Thymus (tissue), 11 donors: Measurements from ENCODE around the gene GPATCH3. TPM values are rescaled to one million over a fixed set of nuclear protein-coding genes. Genes with fewer than 3 reads are reported as not detected.
"Not testable (repeated sequence)": the region's sequence is repeated elsewhere in the genome, so short reads cannot be mapped to it uniquely, and the experiment has no call there.

Source experiments
- DNase-seq, 9 donors: peaks; one replicate each; pipeline ENCODE4 v3.0.0-alpha.2; 2013; ENCODE audit warnings: low spot score in 9 of 9, low read depth in 6 of 9, missing footprints in 1 of 9
- H3K27ac ChIP-seq, 2 donors: one replicate each; pipeline ENCODE4 v1.5.1; 2013; ENCODE audit warnings: control low read depth in 1 of 2, low read depth in 1 of 2, low read length in 1 of 2, mild to moderate bottlenecking in 1 of 2, moderate library complexity in 1 of 2
- H3K27me3 ChIP-seq, 2 donors: one replicate each; pipeline ENCODE4 v1.5.1; 2013; ENCODE audit warnings: low read length in 1 of 2; ENCODE audit not compliant: control insufficient read depth in 2 of 2, insufficient read depth in 1 of 2
- H3K36me3 ChIP-seq, 2 donors: one replicate each; pipeline ENCODE4 v1.5.1; 2013; ENCODE audit warnings: low read length in 1 of 2, mild to moderate bottlenecking in 1 of 2, moderate library complexity in 1 of 2; ENCODE audit not compliant: control insufficient read depth in 2 of 2, insufficient read depth in 2 of 2
- H3K4me1 ChIP-seq, 2 donors: one replicate each; pipeline ENCODE4 v1.5.1; 2013; ENCODE audit warnings: low read length in 2 of 2; ENCODE audit not compliant: control insufficient read depth in 2 of 2, insufficient read depth in 2 of 2
- H3K4me3 ChIP-seq, 2 donors: one replicate each; pipeline ENCODE4 v1.5.1; 2013; ENCODE audit warnings: low read length in 2 of 2, control low read depth in 1 of 2, mild to moderate bottlenecking in 1 of 2
- H3K9me3 ChIP-seq, 2 donors: one replicate each; pipeline ENCODE4 v1.5.1; 2013; ENCODE audit warnings: low read length in 1 of 2, mild to moderate bottlenecking in 1 of 2; ENCODE audit not compliant: control insufficient read depth in 2 of 2, insufficient read depth in 1 of 2
- WGBS: extraction: QIAGEN DNeasy Blood & Tissue Kit; methylation state at CpG from one replicate; pipeline ENCODE4 v1.1.7; 2013; 5-methylcytosine and 5-hydroxymethylcytosine counted together
- polyA plus RNA-seq: library from polyadenylated mRNA; stranded (reverse); fragments of 200-250 nt; gene quantifications from one replicate; pipeline ENCODE4 v1.2.3, GENCODE V29; 2013
- total RNA-seq: library from RNA; stranded (reverse); fragments of 120-200 nt; gene quantifications from one replicate; pipeline ENCODE4 v1.2.4, GENCODE V29; 2013
- donor health status: healthy.

The GPATCH3 gene
- total and polyA plus RNA-seq, 2 donors: 10.4 to 15.8 TPM

- Histone ChIP-seq H3K4me1 (no peaks in the 10 kb centered on the region), H3K27me3 (no peaks in the 10 kb centered on the region), H3K9me3 (no peaks in the 10 kb centered on the region), H3K27ac (no peak overlapping the region), H3K36me3 (peaks cover 38 to 46% of the 10 kb centered on the region in 2 donors), H3K4me3 (no peak overlapping the region)
- WGBS: over 99% methylated on average over 4 of the region's 4 CpGs
- DNase-seq: no peak
Measured at GRCh38 chr1:26855636-26856035, 44.6 kb downstream of the GPATCH3 start.

DNA sequence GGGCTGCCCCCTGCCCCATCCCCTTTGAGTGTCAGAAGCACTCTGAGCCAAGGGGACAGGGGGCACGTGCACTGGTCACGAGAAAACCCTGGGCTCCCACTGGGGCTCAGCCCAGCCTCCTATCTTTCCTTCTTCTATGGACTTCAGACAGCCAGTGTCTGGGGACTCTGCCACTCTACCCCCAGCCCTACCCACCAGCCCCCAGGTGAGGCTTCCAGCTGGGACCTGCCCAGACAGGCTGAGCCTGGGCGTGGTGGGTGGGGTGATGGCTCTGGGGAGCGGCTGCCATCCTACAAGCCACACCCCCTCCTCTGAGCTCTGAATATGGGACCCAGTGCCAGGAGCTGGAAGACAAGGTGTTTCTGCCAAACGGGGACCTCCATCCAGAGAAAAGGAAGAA, 45.4 kb downstream of the GPATCH3 start:
- no peak overlapping the region for H3K4me3 ChIP-seq
- no peaks in the 10 kb centered on the region for H3K4me1 ChIP-seq
- no peaks in the 10 kb centered on the region for H3K9me3 ChIP-seq
- H3K27me3 ChIP-seq: no peaks in the 10 kb centered on the region
- no peak overlapping the region for H3K27ac ChIP-seq
- 96% methylated on average over 5 of the region's 5 CpGs for WGBS
- DNase-seq: no peak
- peaks cover 46 to 53% of the 10 kb centered on the region in 2 donors for H3K36me3 ChIP-seq

DNA sequence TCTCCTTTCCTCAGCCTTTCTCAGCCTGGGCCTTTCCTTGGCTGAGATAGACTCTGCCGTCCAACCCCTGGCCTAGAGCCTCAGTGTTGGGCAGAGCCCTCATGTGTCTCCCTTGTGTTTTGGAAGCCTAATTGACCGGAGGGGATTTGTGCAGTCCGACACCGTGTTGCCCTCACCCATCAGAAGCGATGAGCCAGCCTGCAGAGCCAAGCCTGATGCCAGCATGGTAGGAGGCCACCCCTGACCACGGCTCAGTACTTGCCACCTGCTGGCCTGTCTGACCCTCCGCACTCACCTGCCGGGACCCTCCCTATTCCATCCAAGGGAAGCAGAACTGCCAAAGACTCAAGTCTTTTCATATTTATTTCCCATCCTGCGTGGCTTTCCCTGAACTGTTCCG, 46.7 kb downstream of the GPATCH3 start:
- WGBS: 99% methylated on average over 10 of the region's 10 CpGs
- no peaks in the 10 kb centered on the region for H3K4me1 ChIP-seq
- no peak overlapping the region for H3K4me3 ChIP-seq
- H3K36me3 ChIP-seq: peaks cover 55 to 66% of the 10 kb centered on the region in 2 donors
- no peaks in the 10 kb centered on the region for H3K9me3 ChIP-seq
- DNase-seq: no peak
- no peak overlapping the region for H3K27ac ChIP-seq
- H3K27me3 ChIP-seq: no peaks in the 10 kb centered on the region

DNA sequence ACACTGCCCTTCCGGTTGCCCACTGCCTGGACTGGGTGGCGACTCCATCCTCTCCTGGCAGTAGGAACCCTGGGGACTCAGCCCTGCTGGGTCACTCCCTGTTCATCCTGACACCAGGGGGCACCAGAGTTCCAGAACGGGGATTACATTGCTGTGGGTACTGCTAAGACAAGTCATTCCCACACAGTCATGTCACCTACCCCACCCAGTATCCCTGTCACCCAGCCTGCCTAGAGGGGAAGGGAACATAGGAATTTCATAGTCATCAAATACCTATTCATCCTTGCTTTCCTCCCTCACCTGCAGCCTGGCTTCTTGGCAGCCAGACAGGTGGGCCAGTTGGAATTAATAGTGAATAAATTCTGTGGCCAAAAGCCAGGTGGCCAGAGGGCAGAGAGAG, 47.1 kb downstream of the GPATCH3 start:
- 60% methylated on average over 3 of the region's 3 CpGs for WGBS
- Histone ChIP-seq H3K4me3 (no peak overlapping the region), H3K4me1 (no peaks in the 10 kb centered on the region), H3K27me3 (no peaks in the 10 kb centered on the region), H3K9me3 (no peaks in the 10 kb centered on the region), H3K27ac (no peak overlapping the region), H3K36me3 (peaks cover 55 to 66% of the 10 kb centered on the region in 2 donors)
- peak in 8 of 9 donors; percentile 37 to 81 (median 62) for DNase-seq

DNA sequence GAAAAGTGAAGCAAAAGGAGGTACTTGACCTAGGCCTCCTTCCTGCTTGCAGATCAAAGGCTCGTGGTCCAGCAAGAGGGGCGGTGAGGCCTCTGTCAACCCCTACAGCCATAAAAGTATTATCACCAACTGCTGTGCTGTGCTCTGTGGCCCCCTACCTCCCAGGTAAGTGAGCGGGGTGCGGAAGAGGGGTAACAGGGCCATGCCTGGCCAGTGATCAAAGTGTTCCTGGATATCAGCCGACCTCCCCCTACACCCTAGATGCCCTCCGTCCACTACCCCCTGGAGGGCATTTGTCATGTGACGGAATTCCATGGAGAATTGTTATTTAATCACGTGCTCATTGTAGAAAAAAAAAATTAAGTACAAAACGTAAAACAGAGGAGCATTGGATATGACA, 47.6 kb downstream of the GPATCH3 start:
- H3K27ac ChIP-seq: no peak overlapping the region
- peaks cover 55 to 66% of the 10 kb centered on the region in 2 donors for H3K36me3 ChIP-seq
- H3K4me1 ChIP-seq: no peaks in the 10 kb centered on the region
- no peak for DNase-seq
- no peak overlapping the region for H3K4me3 ChIP-seq
- H3K27me3 ChIP-seq: no peaks in the 10 kb centered on the region
- H3K9me3 ChIP-seq: no peaks in the 10 kb centered on the region
- WGBS: 93% methylated on average over 9 of the region's 9 CpGs

DNA sequence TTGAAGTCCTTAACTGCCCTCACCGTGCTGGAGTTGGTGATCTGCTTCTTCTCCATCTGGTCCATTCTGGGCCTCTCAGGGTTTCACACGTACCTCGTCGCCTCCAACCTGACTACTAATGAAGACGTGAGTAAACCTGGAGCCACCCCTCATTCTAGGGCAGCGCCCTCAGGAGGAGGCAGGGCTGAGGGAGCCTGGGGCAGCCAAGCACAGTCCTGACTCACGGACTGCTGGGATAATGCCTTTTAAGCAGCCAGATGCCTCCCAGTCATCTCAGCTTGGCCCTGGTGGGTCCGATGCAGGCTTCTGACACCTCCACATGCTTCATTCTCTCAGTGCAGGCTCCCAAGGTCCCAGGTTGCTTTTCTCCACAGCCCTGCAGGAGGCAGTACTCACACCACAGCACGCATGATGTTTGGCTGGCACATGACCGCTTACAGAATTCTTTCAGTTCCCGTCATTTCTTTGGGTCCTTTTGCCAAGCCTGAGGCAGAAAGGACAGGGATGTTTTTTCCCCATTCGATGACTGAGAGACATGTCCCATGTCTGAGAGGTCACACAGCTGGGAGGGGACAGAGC, 49.1 kb downstream of the GPATCH3 start:
- H3K4me3 ChIP-seq: no peak overlapping the region
- no peak for DNase-seq
- 98% methylated on average over 12 of the region's 12 CpGs for WGBS
- peaks cover 52 to 69% of the 10 kb centered on the region in 2 donors for H3K36me3 ChIP-seq
- H3K9me3 ChIP-seq: no peaks in the 10 kb centered on the region
- H3K4me1 ChIP-seq: no peaks in the 10 kb centered on the region
- H3K27ac ChIP-seq: no peak overlapping the region
- no peaks in the 10 kb centered on the region for H3K27me3 ChIP-seq

- no peak for DNase-seq
- Histone ChIP-seq H3K4me3 (no peak overlapping the region), H3K27ac (no peak overlapping the region), H3K9me3 (no peaks in the 10 kb centered on the region), H3K27me3 (no peaks in the 10 kb centered on the region), H3K4me1 (no peaks in the 10 kb centered on the region), H3K36me3 (peaks cover 42 to 63% of the 10 kb centered on the region in 2 donors)
- 95% methylated on average over 10 of the region's 10 CpGs for WGBS
Measured at GRCh38 chr1:26848941-26849774, 51.1 kb downstream of the GPATCH3 start.

GRCh38 chr1:26848499-26848898, 51.8 kb downstream of the GPATCH3 start:
- no peaks in the 10 kb centered on the region for H3K9me3 ChIP-seq
- H3K4me1 ChIP-seq: no peaks in the 10 kb centered on the region
- H3K4me3 ChIP-seq: no peak overlapping the region
- peaks cover 36 to 57% of the 10 kb centered on the region in 2 donors for H3K36me3 ChIP-seq
- WGBS: 96% methylated on average over 10 of the region's 10 CpGs
- no peak for DNase-seq
- no peak overlapping the region for H3K27ac ChIP-seq
- H3K27me3 ChIP-seq: no peaks in the 10 kb centered on the region

- not testable (repeated sequence) for H3K4me1 ChIP-seq, H3K27me3 ChIP-seq, DNase-seq, H3K9me3 ChIP-seq, H3K4me3 ChIP-seq, H3K27ac ChIP-seq
- WGBS: 94% methylated on average over 6 of the region's 6 CpGs
- peaks cover 36 to 52% of the 10 kb centered on the region in 2 donors for H3K36me3 ChIP-seq
Measured at GRCh38 chr1:26847826-26848225, 52.4 kb downstream of the GPATCH3 start.
